Cardiac muscle cell (in vitro differentiated cells and primary cell): Measurements from ENCODE around the gene TPBGL. TPM values are rescaled to one million over a fixed set of nuclear protein-coding genes. Genes with fewer than 3 reads are reported as not detected.

ENCODE experiments used
- DNase-seq, 2 donors: peaks; one replicate each; pipeline versions ENCODE4 v3.0.0 to v3.0.0-alpha.2; 2010 to 2017; ENCODE audit warnings: low read depth in 1 of 2, low spot score in 1 of 2
- H3K27ac ChIP-seq: fragments of 200-600 bp; sonication (generic); 2 replicates; pipeline ENCODE4 v1.5.1; 2016
- H3K27me3 ChIP-seq: fragments of 200-600 bp; sonication (generic); 2 replicates; pipeline ENCODE4 v1.6.0; 2016; ENCODE audit warnings: control low read depth
- H3K36me3 ChIP-seq: fragments of 200-600 bp; sonication (generic); 2 replicates; pipeline ENCODE4 v1.5.1; 2016; ENCODE audit warnings: control low read depth
- H3K4me1 ChIP-seq: fragments of 200-600 bp; sonication (generic); 2 replicates; pipeline ENCODE4 v1.8.1; 2017; ENCODE audit warnings: low read depth, mild to moderate bottlenecking, mixed run types
- H3K4me3 ChIP-seq: fragments of 200-600 bp; sonication (generic); 2 replicates; pipeline ENCODE4 v1.5.1; 2016; ENCODE audit warnings: mild to moderate bottlenecking
- H3K9me3 ChIP-seq: fragments of 200-600 bp; sonication (generic); 2 replicates; pipeline ENCODE4 v1.5.1; 2017; ENCODE audit warnings: low read depth, mild to moderate bottlenecking, control low read depth
- polyA plus RNA-seq: library from polyadenylated mRNA; unstranded; fragments of >200 nt; fragmentation: Nextera tagmentation; extraction: Ambion mirVana; gene quantifications from 2 replicates; pipeline ENCODE4 v1.2.1, GENCODE V29; 2016
- total RNA-seq: library from RNA; depleted of rRNA; stranded (reverse); fragments of >200 nt; gene quantifications from 2 replicates; pipeline ENCODE4 v1.2.3, GENCODE V29; 2016
- TF ChIP-seq, protein P1 (sequence below): IDR thresholded peaks from 2 replicates; pipeline ENCODE4 v1.5.1; 2012; ENCODE audit warnings: low read depth, mild to moderate bottlenecking, low read length

TPBGL gene
- total and polyA plus RNA-seq, 2 experiments from 2014 or later: 0.21 to 0.56 TPM

DNA sequence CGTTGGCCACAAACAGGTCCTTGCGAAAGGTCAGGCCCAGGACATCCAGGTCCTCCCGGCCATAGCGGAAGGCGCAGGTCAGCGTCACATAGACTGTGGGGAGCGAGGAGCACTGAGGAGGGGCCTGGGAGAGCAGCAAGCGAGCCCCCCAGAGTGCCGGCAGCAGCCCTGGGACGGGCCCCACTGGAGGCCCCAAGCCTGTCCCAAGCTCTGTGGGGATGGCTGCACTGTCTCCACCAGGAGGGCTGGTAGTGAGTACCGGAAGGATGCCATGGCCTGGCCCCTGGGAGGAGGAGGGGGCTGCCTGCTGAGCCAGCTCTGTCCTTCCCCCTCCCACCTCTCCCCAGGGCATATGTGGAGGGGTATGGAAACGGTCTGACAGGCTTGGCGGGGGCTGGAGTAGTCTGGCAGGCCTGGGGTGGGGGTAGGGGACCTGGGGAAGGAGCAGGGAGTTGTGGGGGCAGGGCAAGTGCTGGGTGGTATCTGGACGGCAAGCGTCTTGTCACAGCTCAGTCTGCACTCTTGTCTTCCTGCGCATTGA, 42.9 kb downstream of the TPBGL start:
- H3K27ac ChIP-seq: no peak overlapping the region
- DNase-seq: no peak
- H3K4me1 ChIP-seq: no peaks in the 10 kb centered on the region
- no peak overlapping the region for H3K4me3 ChIP-seq
- H3K9me3 ChIP-seq: no peaks in the 10 kb centered on the region
- no peaks in the 10 kb centered on the region for H3K27me3 ChIP-seq
- TF ChIP-seq, protein P1, sequence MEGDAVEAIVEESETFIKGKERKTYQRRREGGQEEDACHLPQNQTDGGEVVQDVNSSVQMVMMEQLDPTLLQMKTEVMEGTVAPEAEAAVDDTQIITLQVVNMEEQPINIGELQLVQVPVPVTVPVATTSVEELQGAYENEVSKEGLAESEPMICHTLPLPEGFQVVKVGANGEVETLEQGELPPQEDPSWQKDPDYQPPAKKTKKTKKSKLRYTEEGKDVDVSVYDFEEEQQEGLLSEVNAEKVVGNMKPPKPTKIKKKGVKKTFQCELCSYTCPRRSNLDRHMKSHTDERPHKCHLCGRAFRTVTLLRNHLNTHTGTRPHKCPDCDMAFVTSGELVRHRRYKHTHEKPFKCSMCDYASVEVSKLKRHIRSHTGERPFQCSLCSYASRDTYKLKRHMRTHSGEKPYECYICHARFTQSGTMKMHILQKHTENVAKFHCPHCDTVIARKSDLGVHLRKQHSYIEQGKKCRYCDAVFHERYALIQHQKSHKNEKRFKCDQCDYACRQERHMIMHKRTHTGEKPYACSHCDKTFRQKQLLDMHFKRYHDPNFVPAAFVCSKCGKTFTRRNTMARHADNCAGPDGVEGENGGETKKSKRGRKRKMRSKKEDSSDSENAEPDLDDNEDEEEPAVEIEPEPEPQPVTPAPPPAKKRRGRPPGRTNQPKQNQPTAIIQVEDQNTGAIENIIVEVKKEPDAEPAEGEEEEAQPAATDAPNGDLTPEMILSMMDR: no peak
- H3K36me3 ChIP-seq: no peaks in the 10 kb centered on the region

DNA sequence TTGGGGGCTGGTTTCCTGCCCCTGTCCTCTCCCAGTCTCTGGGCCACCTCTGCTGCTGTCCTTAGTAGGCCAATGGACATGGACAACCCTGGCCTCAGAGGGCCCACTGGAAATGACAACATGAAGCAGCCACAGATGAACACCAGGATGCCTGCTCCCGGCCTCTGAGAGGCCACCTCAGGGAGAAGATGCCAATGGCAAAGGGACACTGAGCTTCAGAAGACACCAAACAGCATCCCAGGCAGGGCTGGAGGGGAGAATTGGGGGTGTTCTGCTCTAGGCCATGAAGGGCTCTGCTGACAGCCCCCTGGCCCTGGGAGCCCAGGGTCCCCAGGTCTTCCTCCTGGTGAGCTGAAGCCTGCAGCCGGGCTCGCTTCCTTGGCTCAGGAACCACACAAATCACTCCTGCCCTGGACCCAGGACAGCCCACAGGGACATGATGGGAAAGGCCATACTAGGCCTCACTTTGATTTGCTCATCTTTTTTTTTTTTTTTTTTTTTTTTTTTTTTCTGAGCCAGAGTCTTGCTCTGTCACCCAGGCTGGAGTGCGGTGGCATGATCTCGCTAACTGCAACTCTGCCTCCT, 45.3 kb downstream of the TPBGL start:
- no peak overlapping the region for H3K4me3 ChIP-seq
- no peaks in the 10 kb centered on the region for H3K9me3 ChIP-seq
- no peaks in the 10 kb centered on the region for H3K36me3 ChIP-seq
- H3K27ac ChIP-seq: no peak overlapping the region
- DNase-seq: no peak
- no peaks in the 10 kb centered on the region for H3K27me3 ChIP-seq
- TF ChIP-seq, protein P1: no peak
- peaks cover 5% of the 10 kb centered on the region for H3K4me1 ChIP-seq

DNA sequence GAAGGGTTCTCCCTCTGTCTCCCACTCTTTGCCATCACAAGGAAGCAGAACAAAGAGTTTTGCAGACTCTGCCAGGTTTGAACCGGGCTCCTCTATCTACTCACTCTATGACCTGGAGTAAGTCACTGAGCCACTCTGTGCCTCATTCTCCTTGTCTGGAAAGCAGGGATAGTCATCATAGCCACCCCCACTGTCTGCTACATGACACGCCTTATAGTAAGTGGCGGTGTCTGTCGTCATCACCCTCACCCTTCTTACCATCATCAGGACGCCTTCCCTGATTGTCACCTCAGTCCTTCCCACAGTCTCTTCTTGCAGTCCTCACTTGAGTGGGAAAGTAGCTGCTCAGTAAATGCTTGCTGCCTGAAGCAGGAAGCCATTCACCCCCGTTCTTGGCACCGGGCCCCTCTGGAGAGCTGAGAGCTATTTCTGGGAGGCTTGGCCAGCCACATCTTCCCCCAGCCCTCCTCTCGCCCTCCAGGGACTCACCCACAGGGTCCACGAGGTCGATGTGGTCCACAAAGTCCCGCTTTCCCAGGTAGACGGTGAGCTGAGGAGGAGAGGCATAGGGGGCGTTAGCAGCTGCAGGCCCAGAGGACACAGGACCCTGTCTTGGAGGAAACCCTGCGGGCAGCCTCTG, 46.4 kb downstream of the TPBGL start:
- H3K4me1 ChIP-seq: peaks cover 5% of the 10 kb centered on the region
- no peaks in the 10 kb centered on the region for H3K36me3 ChIP-seq
- TF ChIP-seq, protein P1: no peak
- H3K27me3 ChIP-seq: no peaks in the 10 kb centered on the region
- no peak overlapping the region for H3K4me3 ChIP-seq
- H3K9me3 ChIP-seq: no peaks in the 10 kb centered on the region
- DNase-seq: no peak
- no peak overlapping the region for H3K27ac ChIP-seq

DNA sequence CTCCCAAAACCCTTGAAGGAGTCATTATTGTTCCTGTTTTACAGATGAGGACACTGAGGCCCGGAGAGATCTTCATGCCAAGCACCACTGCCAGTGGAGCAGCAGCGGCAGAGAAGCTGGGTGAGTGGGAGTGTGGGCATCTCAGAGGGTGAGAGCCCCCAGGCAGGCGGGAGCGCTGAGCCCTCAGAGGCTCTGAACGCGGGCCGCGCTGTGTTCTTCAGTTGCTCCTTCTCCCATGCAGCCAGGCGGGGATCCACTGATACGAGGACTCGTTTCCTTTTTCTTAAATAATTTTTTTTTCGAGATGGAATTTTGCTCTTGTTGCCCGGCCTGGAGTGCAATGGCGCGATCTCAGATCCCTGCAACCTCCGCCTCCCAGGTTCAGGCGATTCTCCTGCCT, 47.0 kb downstream of the TPBGL start:
- H3K9me3 ChIP-seq: no peaks in the 10 kb centered on the region
- H3K36me3 ChIP-seq: no peaks in the 10 kb centered on the region
- no peak overlapping the region for H3K27ac ChIP-seq
- DNase-seq: no peak
- TF ChIP-seq, protein P1: no peak
- no peak overlapping the region for H3K4me3 ChIP-seq
- peaks cover 5% of the 10 kb centered on the region for H3K4me1 ChIP-seq
- no peaks in the 10 kb centered on the region for H3K27me3 ChIP-seq

DNA sequence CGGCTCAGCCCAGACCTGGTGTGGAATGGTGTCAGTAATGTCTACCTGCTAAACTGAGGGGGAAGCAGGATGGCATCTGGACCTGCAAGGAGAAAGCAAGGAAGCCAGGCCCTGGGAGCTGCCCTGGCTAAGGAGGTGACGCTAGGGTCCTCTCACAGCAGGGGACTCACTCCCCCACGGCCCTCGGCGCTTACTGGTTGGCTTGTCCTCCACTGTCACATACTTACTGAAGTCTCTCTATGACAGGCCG, 48.9 kb downstream of the TPBGL start:
- Histone ChIP-seq H3K27me3 (no peaks in the 10 kb centered on the region), H3K9me3 (no peaks in the 10 kb centered on the region), H3K36me3 (no peaks in the 10 kb centered on the region), H3K27ac (no peak overlapping the region), H3K4me1 (peaks cover 5% of the 10 kb centered on the region), H3K4me3 (no peak overlapping the region)
- DNase-seq: no peak
- TF ChIP-seq, protein P1: no peak
